HG03571 (cell line): ENCODE measurements around the gene EML3.
"Not testable (repeated sequence)": the region's sequence is repeated elsewhere in the genome, so short reads cannot be mapped to it uniquely, and the experiment has no call there.

Experiments used
- ATAC-seq: cut with Tn5 transposase; IDR thresholded peaks from one replicate; pipeline ENCODE4 v1.9.1; 2021; ENCODE audit not compliant: unreplicated experiment

EML3 gene, protein sequence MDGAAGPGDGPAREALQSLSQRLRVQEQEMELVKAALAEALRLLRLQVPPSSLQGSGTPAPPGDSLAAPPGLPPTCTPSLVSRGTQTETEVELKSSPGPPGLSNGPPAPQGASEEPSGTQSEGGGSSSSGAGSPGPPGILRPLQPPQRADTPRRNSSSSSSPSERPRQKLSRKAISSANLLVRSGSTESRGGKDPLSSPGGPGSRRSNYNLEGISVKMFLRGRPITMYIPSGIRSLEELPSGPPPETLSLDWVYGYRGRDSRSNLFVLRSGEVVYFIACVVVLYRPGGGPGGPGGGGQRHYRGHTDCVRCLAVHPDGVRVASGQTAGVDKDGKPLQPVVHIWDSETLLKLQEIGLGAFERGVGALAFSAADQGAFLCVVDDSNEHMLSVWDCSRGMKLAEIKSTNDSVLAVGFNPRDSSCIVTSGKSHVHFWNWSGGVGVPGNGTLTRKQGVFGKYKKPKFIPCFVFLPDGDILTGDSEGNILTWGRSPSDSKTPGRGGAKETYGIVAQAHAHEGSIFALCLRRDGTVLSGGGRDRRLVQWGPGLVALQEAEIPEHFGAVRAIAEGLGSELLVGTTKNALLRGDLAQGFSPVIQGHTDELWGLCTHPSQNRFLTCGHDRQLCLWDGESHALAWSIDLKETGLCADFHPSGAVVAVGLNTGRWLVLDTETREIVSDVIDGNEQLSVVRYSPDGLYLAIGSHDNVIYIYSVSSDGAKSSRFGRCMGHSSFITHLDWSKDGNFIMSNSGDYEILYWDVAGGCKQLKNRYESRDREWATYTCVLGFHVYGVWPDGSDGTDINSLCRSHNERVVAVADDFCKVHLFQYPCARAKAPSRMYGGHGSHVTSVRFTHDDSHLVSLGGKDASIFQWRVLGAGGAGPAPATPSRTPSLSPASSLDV

DNA sequence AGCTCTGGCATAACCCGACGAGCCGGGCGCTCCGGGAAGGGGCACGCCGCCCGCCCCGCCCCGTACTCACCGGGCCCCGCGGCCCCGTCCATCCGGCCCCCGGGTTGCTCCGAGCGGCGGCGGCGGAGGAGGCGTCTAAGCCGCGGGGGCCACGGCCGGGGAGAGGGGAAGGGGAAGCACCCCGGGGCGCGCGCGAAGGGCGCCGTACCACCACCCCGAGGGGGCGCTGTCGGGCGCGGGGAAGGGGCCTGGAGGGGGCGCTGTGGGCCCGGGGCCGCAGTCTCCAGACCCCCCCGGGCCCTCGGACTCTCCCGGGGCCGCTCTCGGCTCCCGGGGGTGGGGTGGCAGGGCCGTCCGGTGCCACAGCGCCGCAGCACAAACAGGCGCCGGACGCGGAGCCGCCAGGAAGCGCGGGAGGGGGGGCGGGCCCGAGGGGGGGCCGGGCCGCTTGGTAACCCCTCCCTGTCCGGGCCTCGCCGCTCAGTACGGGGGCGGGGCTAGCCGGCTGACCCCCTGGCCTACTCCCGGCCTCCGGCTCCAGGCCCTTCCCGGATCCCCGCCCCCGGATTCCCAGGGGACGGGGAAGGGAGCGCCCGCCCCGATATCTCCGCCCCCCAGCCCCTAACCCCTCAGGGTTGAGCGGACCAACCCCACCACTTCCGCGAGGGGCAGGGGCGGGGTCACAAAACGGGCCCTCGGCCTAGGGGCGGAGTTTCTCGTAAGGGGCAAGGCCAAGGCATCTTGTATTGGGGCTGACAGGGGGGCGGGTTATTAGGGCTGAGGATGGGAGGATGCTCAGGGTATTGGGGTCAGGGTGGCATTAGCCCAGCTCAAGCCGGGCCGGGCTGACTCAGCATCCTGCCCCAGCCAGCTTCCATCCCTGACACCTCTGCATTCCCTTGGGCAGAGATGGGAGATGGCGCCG lies at the start of gene EML3, which contains the start of gene ROM1:
Gene EML3 (minus strand): TSS at position 410 of the 925 bp plus-strand sequence. CDS start 318 bp downstream, at position 92.
Gene ROM1 (plus strand): TSS at position 892 of the 925 bp plus-strand sequence. CDS start 25 bp downstream, at position 917.
- peak; percentile 67 for ATAC-seq

DNA sequence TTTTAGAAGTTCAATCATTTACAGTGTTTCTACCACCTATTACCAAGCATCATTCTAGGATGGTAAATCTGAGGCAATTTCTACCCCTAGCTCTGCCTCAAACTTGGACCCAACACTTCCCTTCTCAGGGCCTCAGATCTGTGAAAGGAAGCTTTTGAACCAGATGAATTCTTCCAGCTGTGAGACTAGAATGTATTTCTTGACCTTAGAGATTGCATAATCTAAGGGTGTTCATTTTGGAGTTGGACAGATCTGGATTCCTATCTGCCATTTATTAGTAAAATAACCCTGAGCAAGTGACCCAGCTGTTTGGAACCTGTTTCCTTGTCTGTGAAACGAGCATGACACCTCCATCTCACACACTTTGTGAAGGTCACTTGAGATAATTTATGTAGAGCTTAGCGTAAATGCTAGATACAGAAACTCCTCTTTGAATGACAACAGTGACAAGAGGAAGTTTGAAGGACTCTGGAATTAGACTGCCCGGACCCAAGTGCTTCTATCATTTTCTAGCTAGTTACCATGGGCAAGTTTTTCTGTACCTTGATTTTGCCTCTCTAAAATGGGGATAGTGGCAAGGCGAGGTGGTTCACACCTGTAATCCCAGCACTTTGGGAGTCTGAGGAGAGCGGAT lies 44.3 kb upstream of the EML3 start:
- no peak for ATAC-seq

DNA sequence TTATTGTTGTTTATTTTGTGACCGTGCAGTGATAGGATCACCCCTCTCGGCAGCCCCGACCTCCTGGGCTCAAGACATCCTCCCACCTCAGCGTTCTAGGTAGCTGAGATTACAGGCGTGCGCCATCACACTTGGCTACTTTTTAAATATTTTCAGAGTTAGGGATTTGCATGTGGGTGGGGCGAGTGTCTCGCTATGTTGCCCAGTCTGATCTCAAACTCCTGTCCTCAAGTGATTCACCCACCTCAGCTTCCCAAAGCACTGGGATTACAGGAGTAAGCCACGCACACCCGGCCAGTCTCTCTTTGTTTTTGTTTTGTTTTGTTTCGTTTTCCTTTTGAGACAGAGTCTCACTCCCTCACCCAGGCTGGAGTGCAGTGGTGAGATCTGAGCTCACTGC lies 41.7 kb upstream of the EML3 start:
- ATAC-seq: no peak

DNA sequence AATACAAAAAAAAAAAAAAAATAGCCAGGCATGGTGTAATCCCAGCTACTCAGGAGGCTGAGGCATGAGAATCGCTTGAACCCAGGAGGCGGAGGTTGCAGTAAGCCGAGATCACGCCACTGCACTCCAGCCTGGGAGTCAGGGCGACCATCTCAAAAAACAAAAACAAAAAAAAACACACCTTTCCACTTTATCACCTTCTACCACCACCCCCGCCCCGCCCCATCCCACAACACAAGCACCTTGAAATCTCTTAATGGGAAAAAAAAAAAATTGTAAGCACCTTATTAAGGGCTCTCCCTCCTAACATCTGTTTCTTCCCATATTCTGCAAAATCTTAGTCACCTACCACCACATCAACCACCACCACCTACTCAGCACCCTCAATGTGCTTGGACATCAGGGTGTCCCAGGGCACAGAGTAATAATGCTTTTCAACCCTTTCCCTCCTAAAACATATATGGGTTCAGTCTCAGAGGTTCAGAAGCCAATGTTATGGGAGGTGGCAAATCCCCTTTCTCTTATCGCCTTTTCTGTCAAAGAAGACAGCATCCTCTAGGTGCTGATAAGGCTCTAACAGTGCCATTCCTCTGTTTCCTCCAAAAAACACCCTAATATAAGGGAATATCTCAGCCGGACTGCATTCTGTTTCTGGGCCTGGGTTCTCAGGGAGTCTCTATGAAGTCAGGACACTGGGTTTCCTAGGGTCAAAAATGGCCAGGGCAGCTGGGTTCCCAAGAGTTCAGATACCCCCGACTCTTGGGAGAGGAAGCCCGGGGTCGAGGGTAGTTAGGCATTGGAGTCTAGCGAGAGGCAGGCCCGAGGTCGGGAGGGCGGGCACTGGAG lies 39.8 kb upstream of the EML3 start:
- ATAC-seq: peak; percentile 12

DNA sequence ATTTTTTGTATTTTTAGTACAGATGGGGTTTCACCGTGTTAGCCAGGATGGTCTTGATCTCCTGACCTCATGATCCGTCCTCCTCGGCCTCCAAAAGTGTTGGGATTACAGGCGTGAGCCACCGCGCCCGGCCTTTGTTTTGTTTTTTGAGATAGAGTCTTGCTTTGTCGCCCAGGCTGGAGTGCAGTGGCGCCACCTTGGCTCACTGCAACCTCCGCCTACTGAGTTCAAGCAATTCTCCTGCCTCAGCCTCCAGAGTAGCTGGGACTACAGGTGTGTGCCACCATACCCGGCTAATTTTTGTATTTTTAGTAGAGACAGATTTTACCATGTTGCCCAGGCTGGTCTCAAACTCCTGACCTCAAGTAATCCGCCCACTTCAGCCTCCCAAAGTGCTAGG lies 37.7 kb upstream of the EML3 start:
- not testable (repeated sequence) for ATAC-seq

DNA sequence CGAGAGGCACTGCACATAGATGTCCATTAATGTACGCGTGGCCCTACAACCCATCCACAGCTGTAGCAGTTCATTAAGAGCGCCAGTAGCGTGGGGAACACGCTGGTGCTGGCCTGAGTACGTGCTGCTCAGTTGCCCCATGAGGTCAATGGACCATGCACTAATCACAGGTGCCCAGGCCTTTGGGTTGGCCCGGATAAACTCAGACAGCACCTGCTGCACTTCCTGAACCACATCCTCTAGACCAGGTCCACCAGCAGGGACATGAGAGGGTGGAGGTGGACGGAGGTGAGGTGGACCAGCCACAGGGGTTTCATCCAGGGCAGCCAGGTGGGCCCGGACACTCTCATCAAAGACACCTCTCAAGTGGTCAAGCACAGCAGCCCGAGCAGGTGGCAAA lies 36.9 kb upstream of the EML3 start:
- ATAC-seq: no peak

DNA sequence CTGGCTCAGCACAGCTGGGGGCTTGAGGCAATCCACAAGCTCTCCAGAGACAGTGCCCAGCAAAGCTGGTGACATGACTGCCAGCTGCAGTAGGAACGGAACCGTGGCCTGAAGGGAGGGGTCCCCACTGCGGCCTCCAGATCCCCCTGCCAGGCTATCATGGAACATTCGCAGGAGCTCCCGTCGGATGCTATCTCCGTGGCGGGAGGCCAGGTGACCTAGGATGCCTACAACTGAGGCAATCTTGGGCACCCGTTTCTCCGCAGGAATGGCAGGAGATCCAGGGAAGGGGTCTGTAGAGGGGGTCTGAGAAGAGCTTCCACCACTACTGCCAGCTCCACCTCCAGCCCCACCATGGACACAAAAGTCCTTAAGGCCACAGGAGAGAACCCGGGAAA lies 36.4 kb upstream of the EML3 start:
- no peak for ATAC-seq

DNA sequence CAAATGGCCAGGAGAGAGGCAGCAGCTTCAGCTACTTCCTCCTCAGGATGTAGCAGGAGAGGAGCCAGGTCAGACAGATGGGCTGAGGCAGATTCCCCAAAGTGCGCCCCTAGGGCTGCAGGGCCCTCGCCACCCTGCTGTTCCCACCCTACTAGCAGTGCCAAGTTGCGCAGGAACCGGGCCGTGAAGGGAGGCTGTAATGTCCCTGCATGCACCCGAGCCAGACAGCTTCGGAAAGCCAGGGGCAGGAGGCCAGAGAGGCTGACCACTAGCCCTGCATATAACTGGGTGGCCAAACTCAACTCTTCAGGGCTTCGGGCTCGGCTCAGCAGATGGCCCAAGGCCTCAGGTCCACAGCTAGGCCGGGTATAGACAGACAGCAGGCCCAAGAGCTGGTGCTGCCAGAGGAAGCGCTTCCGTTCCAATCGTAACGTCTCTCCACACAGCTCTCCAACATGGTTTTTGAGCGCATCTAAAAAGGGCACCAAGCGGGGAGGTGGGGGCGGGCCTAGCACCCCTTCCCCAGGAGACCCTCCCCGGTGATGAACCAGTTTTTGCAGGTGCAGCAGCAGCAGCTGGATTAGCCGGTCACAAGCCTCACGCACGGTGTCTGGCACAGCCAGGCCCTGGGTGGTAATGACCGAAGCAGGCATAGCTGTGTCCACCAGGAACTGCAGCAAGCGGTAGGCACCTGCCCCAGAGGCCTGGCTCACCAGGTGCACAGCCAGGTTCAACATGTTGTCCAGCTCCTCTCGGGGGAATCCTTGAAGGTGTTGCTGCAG lies 35.8 kb upstream of the EML3 start:
- ATAC-seq: no peak

DNA sequence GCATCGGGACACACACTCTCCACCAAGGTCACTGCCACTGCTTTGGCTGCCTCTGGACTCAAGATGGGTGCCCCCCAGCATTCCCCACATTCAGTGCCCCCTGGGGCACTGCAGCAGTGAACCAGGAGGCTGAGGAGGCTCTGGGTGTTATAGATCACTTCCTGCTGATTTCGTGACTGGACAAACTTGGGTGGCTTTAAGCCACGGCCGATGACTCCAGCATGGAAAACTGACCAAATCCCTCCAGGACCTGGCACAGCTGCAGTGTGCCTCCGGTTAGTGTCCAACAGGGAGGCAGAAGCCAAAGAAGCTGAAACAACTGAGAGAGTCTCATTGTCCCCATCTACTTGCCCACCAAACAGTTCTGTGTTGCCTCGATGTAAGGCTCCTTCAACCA lies 35.0 kb upstream of the EML3 start:
- no peak for ATAC-seq

DNA sequence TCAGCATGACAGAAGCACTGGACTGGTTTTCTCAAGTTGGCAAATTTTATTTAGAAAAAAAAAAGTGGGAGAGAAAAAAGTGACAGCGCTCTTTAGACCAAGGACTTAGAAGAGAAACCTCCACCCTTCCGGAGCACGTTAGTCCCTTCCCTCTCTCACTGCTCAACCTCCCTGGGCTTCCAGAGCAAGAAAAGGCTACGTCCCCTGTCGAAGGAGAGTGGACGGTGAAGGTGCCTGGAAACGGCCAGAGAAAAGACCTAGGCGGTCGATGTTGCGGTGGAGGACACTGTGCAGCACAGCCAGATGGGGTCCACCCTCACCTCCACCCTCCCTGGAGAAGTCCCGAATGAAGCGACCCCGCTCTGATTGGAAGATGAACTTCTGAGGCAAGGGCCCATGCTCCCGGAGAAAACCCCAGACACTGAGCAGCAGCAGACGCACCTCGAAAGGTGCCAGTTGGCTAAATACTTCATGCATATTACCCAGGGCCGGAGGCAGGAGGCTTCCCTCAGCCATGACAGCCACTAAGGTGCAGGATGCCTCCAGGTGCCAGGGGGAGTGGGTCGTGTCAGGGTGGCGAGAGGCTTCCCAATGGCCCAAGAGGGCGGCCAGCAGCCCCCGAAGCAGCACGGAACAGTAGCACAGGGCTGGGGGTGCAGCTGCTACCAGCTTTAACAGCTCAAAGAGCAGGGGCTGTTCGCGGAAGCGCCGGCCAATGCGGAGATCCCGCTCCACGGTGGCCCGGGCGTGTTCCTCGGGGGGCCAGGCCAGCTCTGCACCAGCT lies 34.4 kb upstream of the EML3 start:
- ATAC-seq: no peak

DNA sequence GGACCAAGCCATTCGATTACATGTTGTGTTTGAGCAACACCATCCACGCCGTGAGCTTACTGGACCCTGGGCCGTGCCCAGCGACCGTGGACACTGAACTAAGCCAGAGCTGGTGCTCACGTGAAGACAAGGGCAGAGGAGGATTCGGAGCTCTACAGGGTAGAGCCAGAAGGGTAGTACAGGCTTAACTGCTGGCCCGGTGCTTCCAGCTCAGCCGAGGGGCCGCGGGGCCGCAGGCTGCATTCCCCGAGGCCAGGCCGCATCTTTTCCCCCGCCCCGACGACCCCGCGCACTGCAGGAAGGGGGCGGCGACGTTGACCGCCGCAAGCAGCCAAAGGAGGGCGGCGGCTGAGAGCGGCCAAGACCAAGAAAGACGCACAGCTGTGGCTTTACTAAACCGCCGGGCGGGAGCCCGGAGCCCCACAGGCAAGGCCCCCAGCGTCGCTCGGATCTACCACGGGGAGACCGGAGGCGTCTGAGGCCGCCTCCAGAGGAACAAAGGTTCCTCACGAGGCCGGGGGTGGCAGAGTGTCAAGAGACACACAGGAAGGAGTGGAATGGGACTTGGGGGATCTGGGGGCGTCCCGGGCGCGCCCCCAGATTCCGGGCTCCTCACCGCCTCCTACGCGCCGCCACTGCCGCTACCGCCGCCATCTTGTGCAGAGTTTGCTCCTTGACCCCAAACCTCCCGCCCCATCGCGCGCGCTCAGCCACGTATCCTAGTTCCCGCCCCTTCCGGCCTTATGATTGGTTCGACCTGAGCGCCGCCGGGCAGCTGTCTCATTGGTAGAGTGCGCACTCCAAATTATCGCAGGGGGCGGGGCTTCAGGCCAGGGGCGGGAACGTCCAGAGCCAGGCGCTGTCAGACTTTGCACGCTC lies 33.6 kb upstream of the EML3 start, which contains the start of gene GANAB:
Gene GANAB (minus strand): TSS at position 668 of the 879 bp plus-strand sequence. CDS start 14 bp downstream, at position 654.
- ATAC-seq: peak; percentile 92

DNA sequence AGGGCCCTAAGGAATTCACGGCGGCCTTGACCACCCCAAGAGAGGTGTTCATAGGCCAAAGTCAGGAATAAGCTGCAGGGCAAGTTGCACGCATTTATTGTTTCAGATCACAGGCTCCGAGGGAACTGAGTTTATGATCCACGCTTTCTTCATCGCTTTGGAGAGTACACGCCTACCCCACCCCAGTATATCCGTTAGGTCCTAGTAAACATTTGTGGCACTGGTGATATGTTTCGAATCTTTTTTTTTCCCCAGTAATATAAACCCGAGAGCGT lies 33.0 kb upstream of the EML3 start:
- no peak for ATAC-seq

DNA sequence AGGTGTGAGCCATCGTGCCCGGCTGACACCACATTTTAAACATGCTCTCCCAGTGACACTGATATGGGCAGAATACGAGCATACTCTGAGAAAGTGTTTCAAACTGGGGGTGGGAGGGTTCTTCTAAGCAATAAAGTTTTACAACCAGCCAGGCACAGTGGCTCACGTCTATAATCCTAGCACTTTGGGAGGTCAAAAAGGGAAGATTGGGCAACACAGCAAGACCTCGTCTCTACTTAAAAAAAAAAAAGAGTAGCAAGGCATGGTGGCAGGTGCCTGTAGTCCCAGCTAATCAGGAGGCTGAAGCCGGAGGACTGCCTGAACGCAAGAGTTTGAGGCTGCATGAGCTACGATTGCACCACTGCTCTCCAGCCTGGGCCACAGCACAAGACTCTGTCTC lies 31.6 kb upstream of the EML3 start:
- ATAC-seq: no peak

DNA sequence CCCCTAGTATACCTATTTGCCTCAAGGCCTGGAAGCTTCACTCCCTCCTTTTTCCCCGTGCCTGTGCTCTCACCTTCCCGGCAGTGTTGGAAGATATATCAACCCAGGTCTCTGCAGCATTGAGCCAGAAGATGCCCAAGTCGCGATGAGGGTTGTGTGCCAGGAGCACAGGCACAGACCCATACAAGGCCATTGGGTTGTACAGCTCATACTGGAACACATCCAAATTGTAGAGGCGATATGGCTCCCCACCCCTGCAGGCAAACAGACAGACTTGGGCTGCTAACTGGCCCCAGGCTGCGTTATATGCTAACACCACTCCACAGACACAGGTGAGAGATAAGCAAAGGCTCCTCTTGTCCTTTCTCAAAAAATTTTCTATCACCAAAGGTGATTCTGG lies 19.9 kb upstream of the EML3 start:
- no peak for ATAC-seq

DNA sequence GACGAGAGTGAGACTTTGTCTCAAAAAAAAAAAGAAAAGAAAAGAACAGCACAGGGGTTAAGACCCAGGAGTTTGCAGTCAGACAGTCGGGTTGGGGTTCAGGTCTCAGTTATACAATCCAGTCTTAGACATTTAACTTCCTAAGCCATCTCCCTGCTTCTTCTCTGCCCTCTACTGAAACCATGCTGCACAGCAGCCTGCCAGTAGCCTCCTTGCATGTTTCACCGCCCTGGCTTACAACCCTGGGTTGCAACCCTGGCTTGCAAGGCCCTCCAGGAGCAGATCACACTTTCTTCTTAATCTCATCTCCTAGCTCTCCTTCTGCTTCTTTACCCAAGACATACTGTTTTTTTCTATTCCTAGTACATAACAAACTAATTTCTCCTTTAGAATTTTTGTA lies 15.1 kb upstream of the EML3 start:
- no peak for ATAC-seq

DNA sequence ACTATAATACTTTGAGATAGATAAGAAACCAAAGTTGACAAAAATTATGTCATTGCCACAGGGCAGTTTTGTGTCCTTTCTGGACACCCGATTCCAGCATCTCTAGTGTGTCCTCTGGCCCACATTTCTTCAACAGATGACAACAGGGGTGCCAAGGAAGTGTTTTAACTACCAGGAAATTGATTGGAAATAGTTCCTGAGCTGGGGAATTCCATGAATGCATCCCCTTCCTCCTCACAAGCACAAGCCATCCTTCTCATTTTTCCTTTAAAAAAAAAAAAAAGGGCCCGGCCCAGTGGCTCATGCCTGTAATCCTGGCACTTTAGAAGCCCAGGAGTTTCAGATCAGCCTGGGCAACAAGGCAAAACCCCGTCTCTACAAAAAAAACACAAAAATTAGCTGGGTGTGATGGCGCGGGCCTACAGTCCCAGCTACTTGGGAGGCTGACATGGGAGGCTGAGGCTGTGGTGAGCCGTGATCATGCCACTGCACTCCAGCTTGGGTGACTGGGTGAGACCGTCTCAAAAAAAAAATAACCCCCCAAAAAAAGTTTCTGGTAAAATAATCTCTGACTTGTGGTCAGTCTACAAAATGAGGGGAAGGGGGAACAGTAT lies 10.0 kb upstream of the EML3 start:
- no peak for ATAC-seq
